Mesodermal cell (in vitro differentiated cells): ENCODE results near the gene ATXN1.

Experiments used
- H3K27ac ChIP-seq: 2 replicates; pipeline ENCODE4 v1.7.0; 2013; ENCODE audit warnings: mild to moderate bottlenecking, low read depth, low read length, moderate library complexity; ENCODE audit not compliant: severe bottlenecking
- H3K36me3 ChIP-seq: 2 replicates; pipeline ENCODE4 v1.7.1; 2013; ENCODE audit warnings: mild to moderate bottlenecking, low read length, moderate library complexity; ENCODE audit not compliant: control insufficient read depth, insufficient read depth
- H3K4me1 ChIP-seq: one replicate; pipeline ENCODE4 v1.7.1; 2013; ENCODE audit warnings: mild to moderate bottlenecking, low read length; ENCODE audit not compliant: insufficient read depth, control insufficient read depth, poor library complexity, severe bottlenecking
- H3K4me3 ChIP-seq: 2 replicates; pipeline ENCODE4 v1.7.0; 2013; ENCODE audit warnings: low read length, control low read depth, mild to moderate bottlenecking; ENCODE audit not compliant: insufficient read depth, poor library complexity, severe bottlenecking; ENCODE audit errors: extremely low read depth
- H3K9me3 ChIP-seq: 2 replicates; pipeline ENCODE4 v1.7.1; 2013; ENCODE audit warnings: mild to moderate bottlenecking, low read length, moderate library complexity; ENCODE audit not compliant: control insufficient read depth
- WGBS, 2 experiments: methylation state at CpG; one replicate each; pipeline ENCODE4 v1.1.5; 2013; ENCODE audit warnings: missing lambda C conversion rate in 2 of 2; ENCODE audit not compliant: insufficient coverage in 2 of 2; 5-methylcytosine and 5-hydroxymethylcytosine counted together

ATXN1 gene

DNA sequence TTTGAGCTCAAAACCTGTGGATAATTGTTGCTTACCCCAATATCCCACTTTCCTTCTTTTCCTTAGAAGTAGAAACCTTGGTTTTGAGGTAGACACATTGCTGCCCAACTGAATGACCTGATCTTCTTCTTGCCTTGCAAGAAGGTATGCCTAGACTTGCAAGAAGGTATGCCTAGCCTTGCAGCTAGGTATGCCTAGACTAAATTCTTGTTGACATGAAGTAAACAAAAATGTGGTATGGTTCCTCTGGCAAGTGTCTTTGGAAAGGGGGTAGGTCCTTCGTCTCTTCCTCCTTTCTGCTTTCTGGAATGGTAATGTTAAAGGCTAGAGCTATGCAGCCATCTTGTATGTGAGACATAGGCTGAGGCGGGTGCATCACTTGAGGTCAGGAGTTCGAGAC is 393.7 kb downstream of the ATXN1 start:
- no peaks in the 10 kb centered on the region for H3K36me3 ChIP-seq
- no peak overlapping the region for H3K27ac ChIP-seq
- no peaks in the 10 kb centered on the region for H3K4me1 ChIP-seq
- H3K9me3 ChIP-seq: no peaks in the 10 kb centered on the region
- WGBS, 2 experiments: 100% methylated on average over 1 of the region's 3 CpGs
- H3K4me3 ChIP-seq: no peak overlapping the region

DNA sequence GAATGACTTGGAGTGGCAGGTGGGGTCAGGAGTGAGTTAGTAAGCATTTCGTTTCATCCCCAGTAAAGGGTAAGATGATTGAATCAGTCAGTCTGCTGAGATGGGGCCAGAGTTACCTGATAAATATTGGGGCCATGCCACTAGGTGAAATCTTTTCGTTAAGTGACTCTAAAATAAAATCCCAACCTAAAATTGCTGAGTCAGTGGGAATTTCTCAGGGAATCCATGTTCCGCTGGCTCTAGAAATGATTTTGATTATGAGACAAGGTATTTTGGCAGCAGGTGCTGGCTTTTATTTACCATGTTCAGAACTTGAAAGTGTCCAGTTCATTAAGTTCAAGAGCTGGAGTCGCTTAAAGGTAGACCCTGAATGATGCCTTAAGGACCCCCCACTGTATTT is 397.5 kb downstream of the ATXN1 start:
- H3K36me3 ChIP-seq: no peaks in the 10 kb centered on the region
- no peaks in the 10 kb centered on the region for H3K4me1 ChIP-seq
- 90 to 100% methylated on average over 2 to 3 of the region's 4 CpGs for WGBS, 2 experiments
- no peak overlapping the region for H3K4me3 ChIP-seq
- no peak overlapping the region for H3K27ac ChIP-seq
- no peaks in the 10 kb centered on the region for H3K9me3 ChIP-seq

DNA sequence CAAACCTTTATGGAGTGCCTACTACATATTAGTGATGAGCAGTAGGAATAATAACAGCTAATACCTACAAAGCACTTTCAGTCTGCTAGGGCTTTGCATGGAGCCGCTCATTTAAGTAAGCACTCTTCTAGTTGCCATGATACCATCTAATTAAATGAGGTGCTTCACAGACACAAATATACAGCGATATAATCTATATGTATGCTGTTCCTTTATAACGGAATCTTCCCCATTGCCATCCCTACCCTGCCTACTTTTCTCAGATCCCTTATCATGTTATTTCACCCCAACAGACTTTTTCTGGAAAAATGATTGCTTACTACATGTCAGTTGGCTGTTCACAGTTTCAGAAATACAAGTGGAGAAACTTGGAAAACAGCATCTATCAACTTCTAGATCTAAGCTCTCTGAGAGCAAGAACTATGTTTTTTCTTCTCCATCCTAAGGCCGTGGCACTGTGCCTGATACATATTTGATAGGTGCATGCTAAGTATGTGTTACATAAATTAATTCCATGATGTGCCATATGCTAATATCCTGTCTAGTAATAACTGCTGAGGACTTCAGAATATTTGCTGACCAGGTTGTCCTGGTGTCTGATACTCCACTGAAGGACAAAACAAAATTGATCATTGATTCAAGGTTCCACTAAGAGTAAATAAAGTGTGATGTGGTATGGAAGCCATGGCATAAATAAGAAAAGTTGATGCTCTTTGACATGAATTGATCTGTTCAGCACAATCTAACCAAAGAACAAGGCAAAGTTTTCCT is 398.3 kb downstream of the ATXN1 start:
- Histone ChIP-seq H3K9me3 (no peaks in the 10 kb centered on the region), H3K27ac (no peak overlapping the region), H3K4me3 (no peak overlapping the region), H3K4me1 (no peaks in the 10 kb centered on the region), H3K36me3 (no peaks in the 10 kb centered on the region)
- WGBS, 2 experiments: 83 to 100% methylated on average over 1 to 2 of the region's 4 CpGs

DNA sequence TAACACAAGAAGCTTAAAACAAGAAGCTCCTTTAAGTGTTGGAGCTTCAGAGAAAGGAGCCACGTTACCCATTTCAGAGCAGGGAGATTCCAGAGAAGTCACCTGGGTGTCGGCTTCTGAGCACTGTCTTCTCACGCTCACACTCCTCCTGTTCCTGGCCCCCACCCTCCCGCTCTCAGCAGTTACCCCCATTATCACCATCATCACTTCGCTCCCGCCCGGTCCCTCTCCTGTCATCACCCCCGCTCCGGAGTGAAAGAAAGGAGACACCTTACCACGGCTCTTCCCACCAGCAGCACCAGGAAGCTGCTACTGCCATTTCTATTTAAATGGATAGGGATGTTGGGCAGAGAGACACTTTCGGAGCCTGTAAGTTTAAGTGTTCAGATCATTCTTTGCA is 399.0 kb downstream of the ATXN1 start:
- no peak overlapping the region for H3K27ac ChIP-seq
- no peaks in the 10 kb centered on the region for H3K36me3 ChIP-seq
- WGBS, 2 experiments: 75 to 87% methylated on average over 6 to 8 of the region's 11 CpGs
- no peaks in the 10 kb centered on the region for H3K9me3 ChIP-seq
- H3K4me3 ChIP-seq: no peak overlapping the region
- H3K4me1 ChIP-seq: no peaks in the 10 kb centered on the region

DNA sequence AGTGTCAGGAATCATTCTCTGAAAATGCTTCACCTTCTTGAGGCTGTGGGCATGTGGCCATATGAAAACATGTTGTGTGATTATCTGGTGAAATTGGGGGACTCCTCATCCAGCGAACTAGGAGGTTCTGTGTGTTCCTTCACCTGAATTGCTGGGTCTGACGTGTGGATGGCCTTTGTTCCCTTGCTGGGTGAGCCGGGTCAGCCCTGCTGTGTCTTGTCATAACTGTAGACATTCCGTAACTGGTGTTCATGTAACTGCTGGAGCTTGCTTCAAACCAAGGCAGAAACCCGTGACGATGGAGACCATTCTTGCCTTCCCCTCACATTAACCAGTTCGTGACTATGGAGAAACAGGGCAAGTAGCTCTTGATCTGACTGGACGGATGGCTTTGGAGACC is 399.4 kb downstream of the ATXN1 start:
- 76 to 84% methylated on average over 7 to 8 of the region's 8 CpGs for WGBS, 2 experiments
- H3K36me3 ChIP-seq: no peaks in the 10 kb centered on the region
- H3K4me3 ChIP-seq: no peak overlapping the region
- no peaks in the 10 kb centered on the region for H3K9me3 ChIP-seq
- H3K27ac ChIP-seq: no peak overlapping the region
- H3K4me1 ChIP-seq: peaks cover under 1% of the 10 kb centered on the region

DNA sequence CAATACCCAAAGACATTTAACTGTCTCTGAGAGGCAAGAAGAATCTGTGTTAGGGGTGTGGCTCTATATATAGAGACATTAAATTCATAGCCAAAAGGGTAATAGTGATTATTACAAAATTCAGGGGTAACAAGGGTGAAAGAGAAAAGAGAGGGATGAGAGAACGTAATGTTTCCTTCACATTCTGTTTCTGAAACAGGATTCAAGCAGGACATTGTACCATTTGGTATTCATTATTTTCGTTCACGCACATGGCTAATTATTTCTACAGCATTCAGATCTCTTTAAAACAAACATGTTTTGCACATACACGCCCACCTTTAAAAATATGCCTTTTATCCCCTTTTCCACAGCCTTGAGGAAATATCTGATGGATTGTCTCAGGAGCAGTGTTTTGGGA is 400.1 kb downstream of the ATXN1 start:
- Histone ChIP-seq H3K36me3 (no peaks in the 10 kb centered on the region), H3K27ac (no peak overlapping the region), H3K4me1 (peaks cover 8% of the 10 kb centered on the region), H3K9me3 (no peaks in the 10 kb centered on the region), H3K4me3 (no peak overlapping the region)
- WGBS, 2 experiments: 96 to 100% methylated on average over 3 of the region's 4 CpGs

DNA sequence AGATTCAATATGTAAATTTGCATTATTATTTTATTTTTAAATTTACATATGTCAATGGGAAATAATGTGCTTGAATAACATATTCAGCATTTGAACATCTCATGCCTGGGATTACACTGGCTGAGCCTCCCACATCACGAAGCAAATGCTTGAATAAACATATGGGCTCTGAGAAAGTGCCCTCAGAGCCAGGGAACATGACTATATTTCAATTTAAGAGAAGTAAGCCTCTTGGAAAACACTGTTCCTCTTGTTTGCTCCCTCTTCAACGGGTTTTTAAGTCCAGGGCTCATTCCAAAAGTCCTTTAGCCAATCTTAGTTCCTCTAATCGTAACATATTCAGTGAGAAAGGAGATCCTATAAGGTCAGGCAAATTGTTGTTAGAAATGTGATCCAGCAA is 400.9 kb downstream of the ATXN1 start:
- Histone ChIP-seq H3K9me3 (no peaks in the 10 kb centered on the region), H3K36me3 (no peaks in the 10 kb centered on the region), H3K4me1 (peaks cover 10% of the 10 kb centered on the region), H3K27ac (no peak overlapping the region), H3K4me3 (no peak overlapping the region)
- WGBS, 2 experiments: 93 to 100% methylated on average over 2 to 3 of the region's 3 CpGs

DNA sequence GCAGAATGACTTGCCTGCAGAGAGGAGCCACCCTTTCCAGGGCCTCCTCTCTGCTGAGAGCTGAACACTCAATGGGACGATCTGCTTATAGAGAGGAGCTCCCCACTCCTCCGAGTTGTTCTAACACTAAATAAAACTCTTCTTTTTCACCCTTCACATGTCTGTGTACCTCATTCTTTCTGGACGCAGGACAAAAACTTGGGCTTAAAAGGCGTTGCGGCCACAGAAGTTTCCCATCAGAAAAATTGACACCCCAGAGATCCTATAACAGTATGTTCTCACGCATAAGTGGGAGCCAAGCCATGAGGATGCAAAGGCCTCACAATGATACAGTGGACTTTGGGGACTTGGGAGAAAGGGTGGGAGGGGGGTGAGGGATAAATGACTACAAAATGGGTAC is 401.7 kb downstream of the ATXN1 start:
- 97 to 98% methylated on average over 5 of the region's 6 CpGs for WGBS, 2 experiments
- Histone ChIP-seq H3K4me3 (no peak overlapping the region), H3K9me3 (no peaks in the 10 kb centered on the region), H3K36me3 (no peaks in the 10 kb centered on the region), H3K27ac (no peak overlapping the region), H3K4me1 (peaks cover 10% of the 10 kb centered on the region)

DNA sequence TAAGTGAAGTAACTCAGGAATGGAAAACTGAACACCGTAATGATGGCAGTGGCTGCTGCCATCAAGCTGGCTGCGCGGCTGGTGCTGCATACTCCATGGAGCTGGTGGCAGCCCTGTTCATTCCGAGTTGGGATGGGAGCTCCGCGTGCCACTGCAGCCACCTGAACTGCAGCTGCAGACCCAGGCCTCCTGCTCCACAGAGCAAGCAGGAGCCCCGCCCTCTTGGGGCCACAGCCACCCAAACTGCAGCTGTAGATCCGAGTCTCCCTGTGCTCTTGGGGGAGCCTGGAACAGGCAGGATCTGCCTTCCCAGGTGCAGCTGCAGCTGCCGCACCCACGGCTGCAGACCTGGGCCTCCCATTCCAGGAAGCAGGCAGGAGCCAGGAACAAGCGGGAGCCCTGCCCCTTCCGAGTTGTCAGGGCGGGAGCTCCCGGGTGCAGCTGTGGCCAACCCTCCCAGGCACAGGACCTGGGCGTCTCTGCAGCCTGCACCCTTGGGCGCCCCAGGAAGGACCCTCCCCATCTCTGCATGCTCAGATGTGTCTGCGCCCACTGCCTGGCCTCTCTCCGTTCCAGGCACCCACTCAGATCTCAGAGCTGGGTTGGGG is 402.6 kb downstream of the ATXN1 start:
- no peak overlapping the region for H3K27ac ChIP-seq
- no peaks in the 10 kb centered on the region for H3K36me3 ChIP-seq
- 84 to 87% methylated on average over 11 to 18 of the region's 18 CpGs for WGBS, 2 experiments
- H3K4me3 ChIP-seq: no peak overlapping the region
- no peaks in the 10 kb centered on the region for H3K9me3 ChIP-seq
- peaks cover 10% of the 10 kb centered on the region for H3K4me1 ChIP-seq

DNA sequence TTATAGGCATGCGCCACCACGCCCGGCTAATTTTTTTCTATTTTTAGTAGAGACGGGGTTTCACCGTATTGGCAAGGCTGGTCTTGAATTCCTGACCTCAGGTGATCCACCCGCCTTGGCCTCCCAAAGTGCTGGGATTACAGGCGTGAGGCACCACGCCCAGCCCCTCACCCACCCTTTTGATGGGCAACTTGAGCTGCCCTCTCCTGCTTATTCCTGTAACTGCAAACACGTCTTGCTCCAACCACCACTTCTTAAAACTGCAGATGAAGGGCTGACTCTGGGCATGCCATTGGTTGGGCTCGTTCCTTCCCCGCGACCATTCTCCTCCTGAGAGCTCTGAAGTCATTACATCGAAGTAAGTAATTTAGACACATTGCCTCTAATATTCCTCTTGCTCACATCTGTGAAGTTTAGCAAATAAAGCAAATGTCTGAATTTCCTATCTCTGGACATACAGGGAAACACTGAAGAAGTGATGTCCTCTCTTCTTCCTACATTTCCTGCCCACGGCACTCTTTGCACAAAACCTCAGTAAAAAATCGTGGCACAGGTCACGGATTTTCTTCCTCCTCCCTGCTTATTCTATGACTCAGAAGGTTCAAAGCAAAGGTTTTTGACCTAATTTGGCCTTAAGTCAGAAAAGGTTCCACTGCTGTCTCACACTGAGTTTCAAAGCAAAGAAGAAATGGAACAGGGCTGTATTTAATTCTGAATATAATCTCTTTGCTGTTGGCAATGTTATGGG is 405.4 kb downstream of the ATXN1 start:
- Histone ChIP-seq H3K4me1 (peaks cover 26% of the 10 kb centered on the region), H3K4me3 (no peak overlapping the region), H3K9me3 (no peaks in the 10 kb centered on the region), H3K36me3 (no peaks in the 10 kb centered on the region), H3K27ac (no peak overlapping the region)
- 72 to 85% methylated on average over 11 to 13 of the region's 16 CpGs for WGBS, 2 experiments

DNA sequence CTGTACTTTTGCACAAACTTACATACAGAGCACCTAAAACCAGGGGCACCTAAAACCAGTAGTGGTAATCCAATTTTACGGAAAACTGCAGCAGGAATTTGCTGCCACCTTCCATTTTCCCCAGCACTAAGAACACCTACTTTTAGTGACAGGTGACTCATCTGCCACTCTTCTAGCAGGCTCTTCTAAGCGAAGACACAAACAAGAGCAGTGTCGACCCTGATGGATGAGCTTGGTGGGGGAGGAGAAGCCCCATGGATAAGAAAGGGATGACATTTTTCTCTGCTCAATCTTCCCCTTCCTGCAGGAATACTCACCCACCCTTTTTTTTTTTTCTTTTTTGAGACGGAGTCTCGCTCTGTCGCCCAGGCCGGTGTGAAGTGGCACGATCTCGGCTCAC is 406.0 kb downstream of the ATXN1 start:
- WGBS, 2 experiments: 59 to 76% methylated on average over 4 to 6 of the region's 9 CpGs
- Histone ChIP-seq H3K27ac (no peak overlapping the region), H3K9me3 (no peaks in the 10 kb centered on the region), H3K4me3 (no peak overlapping the region), H3K4me1 (peaks cover 26% of the 10 kb centered on the region), H3K36me3 (no peaks in the 10 kb centered on the region)
